ENCODE data around the gene FGF7. TPM values are rescaled to one million over a fixed set of nuclear protein-coding genes. Genes with fewer than 3 reads are reported as not detected.

Gene FGF7
- total RNA-seq, 4 donors from 2014 or later = 29.2 to 109 (median 55.8) TPM

GRCh38 chr15:49462232-49462844, 39.3 kb downstream of the FGF7 start:
- TF ChIP-seq CTCF (IDR thresholded peaks at IDR 0.05; ENCODE audit: low read depth) = no peak

DNA sequence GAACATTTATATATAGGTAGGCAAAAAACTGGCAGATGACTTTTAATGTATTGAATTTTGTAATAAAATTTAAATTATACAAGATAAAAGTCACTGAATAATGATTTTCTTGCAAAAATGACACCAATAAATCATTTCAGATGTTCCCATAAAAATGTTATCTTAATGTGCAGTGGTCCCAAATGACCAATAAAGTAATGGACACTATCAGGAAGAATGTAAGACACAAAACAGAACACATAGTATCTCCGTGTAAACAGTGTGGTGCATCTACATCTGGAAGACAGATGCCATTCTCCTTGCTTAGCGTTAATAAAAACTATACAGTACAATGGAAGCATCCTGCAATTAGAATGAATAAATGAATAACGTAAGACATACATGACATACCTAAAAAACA, 41.5 kb downstream of the FGF7 start:
- TF ChIP-seq CTCF (IDR thresholded peaks at IDR 0.05; ENCODE audit: low read depth) = no peak

DNA sequence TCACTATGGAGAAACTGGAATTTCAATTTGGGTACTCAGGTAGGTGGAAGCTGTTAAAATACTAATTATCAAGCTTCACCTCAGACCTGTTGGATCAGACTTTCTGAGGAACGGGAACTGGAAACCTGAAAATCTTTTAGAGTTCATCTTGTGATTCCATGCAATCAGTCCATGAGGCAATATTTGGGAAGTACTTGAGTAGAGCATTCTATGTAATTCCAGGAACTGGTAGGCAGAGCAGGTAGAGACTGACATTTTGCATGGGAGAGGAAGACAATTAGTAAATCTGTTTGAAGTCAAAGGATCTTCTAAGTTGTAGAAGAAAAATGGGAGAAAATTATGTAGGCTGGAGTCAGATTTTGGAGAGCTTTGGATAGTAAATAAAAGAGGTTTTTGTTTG, 43.1 kb downstream of the FGF7 start:
- no peak for TF ChIP-seq CTCF (IDR thresholded peaks at IDR 0.05; ENCODE audit: low read depth)

DNA sequence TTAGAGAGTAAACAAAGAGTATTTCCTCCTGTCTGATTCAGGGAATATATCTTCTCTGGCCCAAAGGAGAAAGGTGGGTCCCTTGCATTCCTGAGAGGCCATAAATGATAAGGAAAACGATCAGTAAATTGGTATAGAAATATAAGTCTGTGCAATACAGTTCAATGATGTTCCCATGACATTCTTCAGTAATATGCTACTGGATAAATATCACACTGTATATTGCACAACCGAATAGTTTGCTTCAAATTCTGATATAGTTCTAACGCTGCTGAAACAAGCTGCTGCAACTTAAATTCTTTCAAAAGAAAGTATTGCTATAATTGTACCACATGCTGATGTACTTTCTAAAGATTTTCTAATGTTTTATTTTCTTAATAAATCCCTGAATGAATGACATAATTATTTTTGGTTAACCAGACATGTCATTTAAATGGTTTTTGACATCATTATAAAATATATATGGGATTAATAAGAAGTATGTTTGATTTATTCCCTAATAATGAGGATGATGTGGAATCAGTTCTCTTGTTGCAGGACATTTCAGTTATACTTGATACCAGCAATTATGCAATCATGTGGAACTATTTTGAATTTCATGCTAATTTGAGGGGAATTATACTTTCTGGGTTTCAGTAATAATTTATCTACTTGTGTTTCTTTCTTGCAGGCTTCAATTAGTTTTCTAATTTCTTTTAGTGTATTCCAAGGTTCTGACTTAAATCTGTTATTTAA, 44.9 kb downstream of the FGF7 start:
- no peak for TF ChIP-seq CTCF (IDR thresholded peaks at IDR 0.05; ENCODE audit: low read depth)

DNA sequence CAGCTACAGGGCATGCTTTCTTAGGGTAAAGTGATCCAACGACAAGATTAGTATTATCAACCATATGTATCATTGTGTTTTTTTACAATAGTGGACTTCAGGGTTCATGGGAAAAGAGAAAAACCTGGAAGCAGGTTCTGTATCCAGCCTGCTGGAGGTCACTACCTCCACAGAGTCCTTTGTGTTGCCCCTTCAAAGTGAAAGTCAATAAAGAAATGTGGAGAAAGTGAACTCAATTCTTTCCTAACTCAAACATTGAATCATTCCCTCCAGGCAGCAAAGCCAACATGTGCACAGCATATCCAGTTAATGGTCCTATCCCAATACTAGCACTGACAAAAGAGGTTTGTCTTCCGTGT, 45.4 kb downstream of the FGF7 start:
- no peak for TF ChIP-seq CTCF (IDR thresholded peaks at IDR 0.05; ENCODE audit: low read depth)

- TF ChIP-seq CTCF (IDR thresholded peaks at IDR 0.05; ENCODE audit: low read depth) = no peak
Observed at GRCh38 chr15:49471733-49472132, 48.7 kb downstream of the FGF7 start.

- no peak for TF ChIP-seq CTCF (IDR thresholded peaks at IDR 0.05; ENCODE audit: low read depth)
Observed at GRCh38 chr15:49472338-49472737, 49.3 kb downstream of the FGF7 start.

Data from subcutaneous adipose tissue (tissue), 4 donors.